Stimulated activated CD4-positive, alpha-beta T cell treated with anti-CD3 and anti-CD28 coated beads, Interleukin-2, amount 100 ng/mL, for 48 hours (primary cell): ENCODE data around the gene MX2.
"Not testable (repeated sequence)": the region's sequence is repeated elsewhere in the genome, so short reads cannot be mapped to it uniquely, and the experiment has no call there.

Experiments
- DNase-seq, 2 donors: peaks; one replicate each; pipeline ENCODE4 v3.0.0-alpha.2; 2020

The MX2 gene

DNA sequence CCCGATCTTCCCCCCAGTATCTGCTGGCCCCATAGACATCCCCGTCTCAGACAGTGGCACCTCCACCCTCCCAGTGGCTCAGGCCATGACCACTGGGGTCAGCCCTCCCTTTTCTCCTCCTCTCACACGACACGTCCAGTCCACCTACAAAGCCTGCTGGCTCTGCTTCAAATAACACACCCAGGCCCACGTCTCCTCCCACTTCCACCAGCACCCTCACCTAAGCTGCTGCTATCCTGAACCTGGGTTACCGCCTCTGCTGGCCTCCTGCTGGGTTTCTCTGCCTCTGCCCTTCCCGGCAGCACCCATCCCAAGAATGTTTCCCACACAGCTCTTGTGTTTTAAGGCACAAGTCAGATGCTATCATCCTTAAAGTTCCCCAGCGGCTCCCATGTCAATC lies 26.0 kb downstream of the MX2 start:
- no peak for DNase-seq

DNA sequence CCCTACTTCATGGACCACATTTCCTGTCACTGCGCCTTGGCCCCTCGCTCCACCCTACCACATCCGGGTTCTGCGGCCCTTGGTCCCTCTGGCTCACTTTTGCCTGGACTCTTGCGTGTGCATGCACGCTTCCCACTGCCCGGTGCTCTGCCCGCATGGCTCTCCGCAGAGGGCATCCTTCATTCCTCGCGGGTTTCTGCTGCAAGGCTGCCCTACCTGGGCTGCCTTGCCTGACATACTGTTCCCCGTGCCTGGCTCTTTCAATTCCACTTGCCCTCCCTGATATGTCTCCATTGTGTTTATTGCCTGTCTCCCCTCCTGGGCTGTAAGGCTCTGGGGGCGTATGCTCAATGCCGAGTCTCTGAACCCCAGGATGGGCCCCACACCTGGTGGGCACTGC lies 26.4 kb downstream of the MX2 start:
- DNase-seq, result no peak

- no peak for DNase-seq
Measured at GRCh38 chr21:41390043-41390639, 28.3 kb downstream of the MX2 start.

GRCh38 chr21:41393876-41394465 lies 32.1 kb downstream of the MX2 start:
- DNase-seq, result no peak

GRCh38 chr21:41396558-41397075 lies 34.8 kb downstream of the MX2 start:
- no peak for DNase-seq

GRCh38 chr21:41397471-41397891 lies 35.7 kb downstream of the MX2 start:
- no peak for DNase-seq

DNA sequence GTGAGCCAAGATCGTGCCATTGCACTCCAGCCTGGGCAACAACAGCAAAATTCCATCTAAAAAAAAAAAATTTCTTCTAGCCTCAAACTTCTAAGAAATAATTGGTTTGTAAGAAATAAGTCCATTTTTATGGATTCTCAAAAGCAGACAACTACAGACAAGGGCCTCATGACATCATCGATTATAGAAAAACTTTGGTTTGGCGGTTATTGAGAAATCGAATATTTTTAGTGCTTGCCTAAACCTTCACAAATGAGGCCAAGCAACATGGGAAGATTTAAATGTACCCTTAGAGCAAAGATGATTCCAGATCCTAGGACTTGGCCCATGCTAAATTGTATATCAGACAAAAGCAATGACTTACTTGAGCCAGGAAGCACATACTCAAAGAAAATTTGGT lies 36.4 kb downstream of the MX2 start:
- no peak for DNase-seq

- no peak for DNase-seq
Measured at GRCh38 chr21:41398831-41399230, 37.0 kb downstream of the MX2 start.

GRCh38 chr21:41399246-41399800 lies 37.5 kb downstream of the MX2 start:
- no peak for DNase-seq

DNA sequence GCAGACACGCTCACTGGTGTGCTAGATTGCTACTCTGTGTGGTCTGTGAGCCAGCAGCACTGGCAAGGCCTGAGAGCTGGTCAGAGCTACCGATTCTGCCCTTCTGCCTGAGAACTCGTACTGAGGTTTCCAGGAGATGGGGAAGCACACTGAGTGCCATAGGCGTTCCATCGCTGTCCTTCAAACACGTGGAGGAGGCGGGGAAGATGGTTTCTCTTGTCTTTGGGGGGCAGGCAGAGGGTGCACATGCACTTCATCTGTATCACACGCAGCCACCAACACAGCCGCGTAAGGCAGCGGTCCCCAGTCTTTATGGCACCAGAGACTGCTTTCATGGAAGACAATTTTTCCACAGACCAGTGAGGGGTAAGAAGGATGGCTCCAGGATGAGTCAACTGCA lies 40.4 kb downstream of the MX2 start:
- no peak for DNase-seq

DNA sequence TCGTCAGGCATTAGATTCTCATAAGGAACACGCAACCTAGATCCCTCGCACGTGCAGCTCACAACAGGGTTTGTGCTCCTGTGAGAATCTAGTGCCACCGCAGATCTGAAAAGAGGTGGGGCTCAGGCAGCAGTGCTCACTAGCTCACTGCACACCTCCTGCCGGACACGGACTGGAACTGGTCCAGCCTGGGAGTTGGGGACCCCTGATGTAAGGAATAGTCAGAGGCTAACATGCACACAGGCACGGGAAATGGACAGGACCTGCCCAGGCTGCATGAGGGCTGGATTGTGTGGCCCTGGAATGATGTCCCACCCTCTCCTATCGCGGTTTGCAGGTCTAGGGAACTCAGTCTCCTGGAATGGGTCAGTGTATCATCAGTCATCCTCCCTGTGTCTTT lies 41.0 kb downstream of the MX2 start:
- no peak for DNase-seq

DNA sequence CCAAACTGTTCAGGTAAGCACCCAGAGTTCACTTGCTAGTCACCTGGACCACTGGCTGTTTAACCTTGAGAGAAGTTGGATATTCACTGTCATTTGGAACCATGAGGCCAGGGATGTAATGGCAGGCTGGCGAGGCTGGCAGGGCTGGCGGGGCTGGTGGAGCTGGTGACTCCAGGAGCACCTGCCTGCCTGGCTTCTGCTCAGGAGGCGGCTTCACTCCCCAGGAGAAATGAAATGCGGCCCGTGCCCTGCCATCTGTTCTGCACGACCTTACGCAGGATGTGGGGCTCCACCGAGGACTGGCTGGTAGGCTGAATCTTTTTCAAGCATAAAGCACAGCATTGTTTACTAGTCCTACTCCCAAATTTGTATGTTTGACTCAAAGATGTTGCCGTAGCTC lies 41.5 kb downstream of the MX2 start:
- DNase-seq, result no peak

- no peak for DNase-seq
Measured at GRCh38 chr21:41403966-41404365, 42.1 kb downstream of the MX2 start.

GRCh38 chr21:41405321-41405720 lies 43.5 kb downstream of the MX2 start:
- DNase-seq, result no peak

DNA sequence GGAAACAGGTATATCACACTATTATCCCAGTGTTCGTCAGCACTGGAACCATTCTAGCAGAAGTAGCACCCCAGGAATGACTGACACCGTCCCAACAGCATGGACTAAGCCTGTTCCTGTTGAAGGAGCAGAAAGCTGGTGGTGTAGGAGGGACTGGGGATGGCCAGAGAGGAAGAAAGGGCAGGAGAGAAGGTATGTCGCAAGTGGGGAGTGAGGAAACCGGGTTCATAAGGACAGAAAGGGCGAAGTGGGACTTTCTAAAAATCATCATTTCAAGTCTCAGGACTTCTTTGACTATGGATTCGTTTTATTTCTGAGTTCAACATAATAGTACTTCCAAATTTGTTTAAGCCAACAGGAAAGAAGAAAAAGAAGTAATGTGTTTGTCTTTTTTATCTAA lies 44.5 kb downstream of the MX2 start:
- no peak for DNase-seq

DNA sequence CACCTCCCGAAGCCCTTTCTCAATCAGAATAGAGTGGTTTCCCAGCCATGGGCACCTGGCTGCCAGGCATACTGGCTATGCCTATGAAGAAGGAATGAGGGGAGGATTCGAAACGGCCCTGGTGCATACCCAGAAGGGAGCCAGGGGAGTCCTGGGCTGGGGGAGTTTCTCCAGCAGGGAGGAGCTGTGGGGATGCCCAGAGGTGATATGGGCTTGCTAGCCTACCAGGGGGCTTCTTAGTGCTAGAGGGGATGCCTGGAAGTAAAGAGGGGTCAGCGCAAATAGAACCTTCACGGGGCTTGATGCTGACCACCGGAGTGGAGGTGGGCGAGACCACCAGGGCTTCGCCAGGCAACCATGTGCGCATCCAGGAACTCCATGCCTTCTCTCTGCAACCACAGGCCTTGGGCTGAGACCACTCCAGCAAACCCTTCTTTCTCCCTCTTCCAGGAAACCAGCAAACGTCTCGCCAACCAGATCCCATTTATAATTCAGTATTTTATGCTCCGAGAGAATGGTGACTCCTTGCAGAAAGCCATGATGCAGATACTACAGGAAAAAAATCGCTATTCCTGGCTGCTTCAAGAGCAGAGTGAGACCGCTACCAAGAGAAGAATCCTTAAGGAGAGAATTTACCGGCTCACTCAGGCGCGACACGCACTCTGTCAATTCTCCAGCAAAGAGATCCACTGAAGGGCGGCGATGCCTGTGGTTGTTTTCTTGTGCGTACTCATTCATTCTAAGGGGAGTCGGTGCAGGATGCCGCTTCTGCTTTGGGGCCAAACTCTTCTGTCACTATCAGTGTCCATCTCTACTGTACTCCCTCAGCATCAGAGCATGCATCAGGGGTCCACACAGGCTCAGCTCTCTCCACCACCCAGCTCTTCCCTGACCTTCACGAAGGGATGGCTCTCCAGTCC lies 46.0 kb downstream of the MX2 start:
- DNase-seq, result no peak

- DNase-seq, result no peak
Measured at GRCh38 chr21:41410361-41410760, 48.5 kb downstream of the MX2 start.

GRCh38 chr21:41410767-41411448 lies 49.1 kb downstream of the MX2 start:
- no peak for DNase-seq

DNA sequence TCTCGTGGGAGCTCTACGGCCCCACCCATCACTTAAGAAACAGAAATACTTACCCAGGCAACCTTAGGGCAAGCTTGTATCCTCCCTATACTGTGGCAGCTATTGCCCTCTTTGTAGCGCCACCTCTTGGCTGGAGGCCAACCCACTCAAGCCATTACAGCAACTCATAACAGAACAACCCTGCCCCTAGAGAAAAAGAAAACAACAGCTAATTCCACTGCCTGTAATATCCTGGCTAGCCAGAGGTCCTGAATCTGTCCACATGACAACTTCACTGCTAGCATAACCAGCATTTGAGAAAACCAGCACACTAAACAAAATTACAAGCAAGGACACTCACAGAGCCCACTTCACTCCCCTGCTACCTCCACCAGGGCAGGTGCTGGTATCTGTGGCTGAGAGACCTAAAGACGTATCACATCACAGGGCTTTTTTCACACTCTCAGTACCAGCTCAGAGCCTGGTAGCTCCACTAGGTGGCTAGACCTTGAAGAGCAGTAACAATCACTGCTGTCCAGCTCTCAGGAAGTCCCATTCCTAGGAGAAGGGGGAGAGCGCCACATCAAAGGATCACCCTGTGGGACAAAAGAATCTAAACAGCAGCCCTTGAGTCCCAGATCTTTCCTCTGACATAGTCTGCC lies 49.7 kb downstream of the MX2 start:
- DNase-seq, result no peak

DNA sequence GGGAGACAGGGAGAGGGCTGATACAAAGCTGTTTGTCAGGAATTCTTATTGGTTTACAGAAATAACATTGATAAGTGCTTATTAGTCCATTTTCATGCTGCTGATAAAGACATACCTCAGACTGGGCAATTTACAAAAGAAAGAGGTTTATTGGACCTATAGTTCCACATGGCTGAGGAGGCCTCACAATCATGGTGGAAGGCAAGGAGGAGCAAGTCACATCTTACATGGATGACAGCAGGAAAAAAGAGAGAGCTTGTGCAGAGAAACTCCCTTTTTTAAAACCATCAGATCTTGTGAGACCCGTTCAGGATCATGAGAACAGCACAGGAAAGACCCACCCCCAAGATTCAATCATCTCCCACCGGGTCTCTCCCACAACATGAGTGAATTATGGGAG lies 55.7 kb downstream of the MX2 start:
- DNase-seq, result not testable (repeated sequence)

- no peak for DNase-seq
Measured at GRCh38 chr21:41418393-41418792, 56.6 kb downstream of the MX2 start.

DNA sequence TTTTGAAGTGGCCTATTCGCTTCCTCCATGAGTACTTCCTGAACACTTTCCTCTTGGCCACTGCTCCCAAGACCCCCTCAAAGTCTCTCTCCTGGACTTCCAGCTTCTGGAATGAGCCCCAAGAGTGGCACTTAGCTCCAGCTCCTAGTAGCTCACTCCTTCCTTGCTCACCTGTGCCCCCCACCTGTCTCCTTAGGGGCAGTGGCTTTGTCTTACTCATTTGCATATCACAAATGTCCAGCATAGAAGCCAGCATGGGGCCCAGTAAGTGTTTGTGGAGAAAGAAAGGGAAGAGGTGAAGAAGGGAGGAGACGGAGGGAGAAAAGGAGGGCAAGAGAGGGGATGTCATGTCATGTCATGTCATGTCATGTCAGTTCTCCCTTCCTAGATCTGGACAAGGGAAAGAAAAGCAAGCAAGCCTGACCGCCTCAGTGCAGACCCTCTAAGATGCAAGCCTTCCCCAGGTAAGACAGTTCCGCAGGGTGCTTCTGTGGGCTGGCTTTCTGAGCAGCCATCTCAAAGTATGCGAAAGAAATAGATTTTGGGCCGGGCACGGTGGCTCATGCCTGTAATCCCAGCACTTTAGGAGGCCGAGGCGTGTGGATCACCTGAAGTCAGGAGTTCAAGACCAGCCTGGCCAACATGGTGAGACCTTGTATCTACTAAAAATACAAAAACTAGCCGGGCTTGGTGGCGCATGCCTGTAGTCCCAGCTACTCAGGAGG lies 57.3 kb downstream of the MX2 start:
- no peak for DNase-seq
